Measurements from ENCODE around the gene SNX15.

Gene SNX15

GRCh38 chr11:65087216-65087615, 60.0 kb downstream of the SNX15 start:
- no peak for DNase-seq

GRCh38 chr11:65087827-65088226, 60.6 kb downstream of the SNX15 start:
- no peak for DNase-seq

GRCh38 chr11:65089621-65090020, 62.4 kb downstream of the SNX15 start:
- no peak for DNase-seq

All from NCI-H1694 treated with DMSO at 0.1 percent for 48 hours (cell line).